Measurements from ENCODE around the gene CHGA.

GRCh38 chr14:92974541-92975345 lies 51.8 kb downstream of the CHGA start:
- TF ChIP-seq, protein P1, sequence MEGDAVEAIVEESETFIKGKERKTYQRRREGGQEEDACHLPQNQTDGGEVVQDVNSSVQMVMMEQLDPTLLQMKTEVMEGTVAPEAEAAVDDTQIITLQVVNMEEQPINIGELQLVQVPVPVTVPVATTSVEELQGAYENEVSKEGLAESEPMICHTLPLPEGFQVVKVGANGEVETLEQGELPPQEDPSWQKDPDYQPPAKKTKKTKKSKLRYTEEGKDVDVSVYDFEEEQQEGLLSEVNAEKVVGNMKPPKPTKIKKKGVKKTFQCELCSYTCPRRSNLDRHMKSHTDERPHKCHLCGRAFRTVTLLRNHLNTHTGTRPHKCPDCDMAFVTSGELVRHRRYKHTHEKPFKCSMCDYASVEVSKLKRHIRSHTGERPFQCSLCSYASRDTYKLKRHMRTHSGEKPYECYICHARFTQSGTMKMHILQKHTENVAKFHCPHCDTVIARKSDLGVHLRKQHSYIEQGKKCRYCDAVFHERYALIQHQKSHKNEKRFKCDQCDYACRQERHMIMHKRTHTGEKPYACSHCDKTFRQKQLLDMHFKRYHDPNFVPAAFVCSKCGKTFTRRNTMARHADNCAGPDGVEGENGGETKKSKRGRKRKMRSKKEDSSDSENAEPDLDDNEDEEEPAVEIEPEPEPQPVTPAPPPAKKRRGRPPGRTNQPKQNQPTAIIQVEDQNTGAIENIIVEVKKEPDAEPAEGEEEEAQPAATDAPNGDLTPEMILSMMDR (IDR thresholded peaks at IDR 0.05): no peak
- TF ChIP-seq BCL3 (IDR thresholded peaks at IDR 0.05) (no peak), ZSCAN20 (CRISPR knock-in tag; IDR thresholded peaks at IDR 0.05) (no peak), EP300 (IDR thresholded peaks at IDR 0.05) (no peak), RAD21 (conservative IDR thresholded peaks at IDR 0.05 in 1 of 2, IDR thresholded peaks at IDR 0.05 in 1 of 2) (no peak), NR3C1 (IDR thresholded peaks at IDR 0.05) (no peak)
